Fibroblast of skin of left quadriceps (primary cell): ENCODE data around the gene IGSF6.

Experiments
- DNase-seq, 2 experiments: peaks; one replicate each; pipeline ENCODE4 v3.0.0-alpha.2; 2013; ENCODE audit warnings: low read depth in 2 of 2

The IGSF6 gene

GRCh38 chr16:21600031-21600773 lies 52.2 kb downstream of the IGSF6 start:
- DNase-seq: no peak

GRCh38 chr16:21599122-21600030 lies 53.0 kb downstream of the IGSF6 start, which contains the start of gene METTL9:
TSS of gene METTL9 (plus strand) at chr16:21599577. CDS start at chr16:21599734, 157 bp downstream.
- peak; percentile 89 for DNase-seq

GRCh38 chr16:21598701-21599121 lies 53.7 kb downstream of the IGSF6 start:
- DNase-seq: no peak

- no peak for DNase-seq
Observed at GRCh38 chr16:21598206-21598605, 54.2 kb downstream of the IGSF6 start.

- DNase-seq: no peak
Observed at GRCh38 chr16:21597561-21598030, 54.8 kb downstream of the IGSF6 start.

- DNase-seq: no peak
Observed at GRCh38 chr16:21593530-21594289, 58.7 kb downstream of the IGSF6 start.

- DNase-seq: no peak
Observed at GRCh38 chr16:21592191-21592590, 60.2 kb downstream of the IGSF6 start.

- no peak for DNase-seq
Observed at GRCh38 chr16:21590796-21591195, 61.6 kb downstream of the IGSF6 start.

GRCh38 chr16:21590287-21590686 lies 62.1 kb downstream of the IGSF6 start:
- no peak for DNase-seq

- DNase-seq: no peak
Observed at GRCh38 chr16:21589551-21589950, 62.9 kb downstream of the IGSF6 start.
